Neutrophil (primary cell): Measurements from ENCODE around the gene HIVEP3.

ENCODE experiments used
- H3K27ac ChIP-seq: fragments of 200-600 bp; sonication (generic); 2 replicates; pipeline ENCODE4 v1.5.1; 2016; ENCODE audit warnings: mild to moderate bottlenecking, moderate library complexity
- H3K27me3 ChIP-seq: fragments of 200-600 bp; sonication (generic); 2 replicates; pipeline ENCODE4 v1.6.0; 2016; ENCODE audit warnings: mild to moderate bottlenecking
- H3K36me3 ChIP-seq: fragments of 200-600 bp; sonication (generic); 2 replicates; pipeline ENCODE4 v1.5.1; 2017
- H3K4me1 ChIP-seq, 2 experiments: fragments of 200-600 bp in 1 of 2; sonication (generic) in 1 of 2; 1 replicate in 1 of 2; 2 replicates in 1 of 2; pipeline versions ENCODE4 v1.5.1 to v1.6.1; 2013 to 2016; ENCODE audit warnings: low read depth in 1 of 2, low read length in 1 of 2, mild to moderate bottlenecking in 1 of 2, moderate library complexity in 1 of 2; ENCODE audit not compliant: control insufficient read depth in 1 of 2, insufficient read depth in 1 of 2
- H3K4me3 ChIP-seq, 2 experiments: fragments of 200-600 bp in 1 of 2; sonication (generic) in 1 of 2; 1 replicate in 1 of 2; 2 replicates in 1 of 2; pipeline ENCODE4 v1.5.1; 2013 to 2016; ENCODE audit warnings: low read depth in 1 of 2, low read length in 1 of 2, mild to moderate bottlenecking in 1 of 2, moderate library complexity in 1 of 2
- H3K9me3 ChIP-seq: fragments of 200-600 bp; sonication (generic); 2 replicates; pipeline ENCODE4 v1.5.1; 2016
- CTCF ChIP-seq: fragments of 200-600 bp; sonication (generic); IDR thresholded peaks from 2 replicates; pipeline ENCODE4 v1.5.1; 2016; ENCODE audit warnings: antibody characterized with exemption

Gene HIVEP3

GRCh38 chr1:41943717-41944116, 25.0 kb upstream of the HIVEP3 start:
- peaks cover 6% of the 10 kb centered on the region for H3K27me3 ChIP-seq
- no peak for TF ChIP-seq CTCF
- H3K9me3 ChIP-seq, result no peaks in the 10 kb centered on the region
- no peaks in the 10 kb centered on the region for H3K36me3 ChIP-seq
- H3K4me1 ChIP-seq, result peaks cover 5 to 9% of the 10 kb centered on the region in 2 experiments
- no peak overlapping the region for H3K4me3 ChIP-seq
- H3K27ac ChIP-seq, result no peak overlapping the region

GRCh38 chr1:41942278-41942677, 23.6 kb upstream of the HIVEP3 start:
- Histone ChIP-seq H3K4me1 (peaks cover 5 to 9% of the 10 kb centered on the region in 2 experiments), H3K36me3 (no peaks in the 10 kb centered on the region), H3K9me3 (no peaks in the 10 kb centered on the region), H3K4me3 (no peak overlapping the region), H3K27ac (no peak overlapping the region), H3K27me3 (peaks cover 6% of the 10 kb centered on the region)
- no peak for TF ChIP-seq CTCF

- Histone ChIP-seq H3K36me3 (no peaks in the 10 kb centered on the region), H3K27me3 (peaks cover 6% of the 10 kb centered on the region), H3K4me1 (peaks cover 5 to 9% of the 10 kb centered on the region in 2 experiments), H3K27ac (no peak overlapping the region), H3K4me3 (no peak overlapping the region), H3K9me3 (no peaks in the 10 kb centered on the region)
- TF ChIP-seq CTCF, result no peak
Observed at GRCh38 chr1:41941381-41941780, 22.7 kb upstream of the HIVEP3 start.

GRCh38 chr1:41939194-41939593, 20.5 kb upstream of the HIVEP3 start:
- TF ChIP-seq CTCF, result no peak
- no peaks in the 10 kb centered on the region for H3K36me3 ChIP-seq
- no peak overlapping the region for H3K4me3 ChIP-seq
- no peak overlapping the region for H3K27ac ChIP-seq
- H3K27me3 ChIP-seq, result peaks cover 6% of the 10 kb centered on the region
- H3K4me1 ChIP-seq, result peaks cover 5 to 9% of the 10 kb centered on the region in 2 experiments
- no peaks in the 10 kb centered on the region for H3K9me3 ChIP-seq

- peaks cover 6% of the 10 kb centered on the region for H3K27me3 ChIP-seq
Observed at GRCh38 chr1:41936107-41936506, 17.4 kb upstream of the HIVEP3 start.

More at GRCh38 chr1:41936107-41936506, 17.4 kb upstream of the HIVEP3 start:
- Histone ChIP-seq H3K4me1 (peaks cover 1 to 2% of the 10 kb centered on the region in 2 experiments), H3K4me3 (no peak overlapping the region), H3K36me3 (no peaks in the 10 kb centered on the region), H3K27ac (no peak overlapping the region), H3K9me3 (no peaks in the 10 kb centered on the region)
- TF ChIP-seq CTCF, result no peak
